GDM1 (cell line): ENCODE measurements around the gene WIPI1.
"Not testable (repeated sequence)": the region's sequence is repeated elsewhere in the genome, so short reads cannot be mapped to it uniquely, and the experiment has no call there.

Source experiments
- DNase-seq: peaks from one replicate; lab custom pipeline; 2025; lab: John Stamatoyannopoulos, UW

Gene WIPI1, protein sequence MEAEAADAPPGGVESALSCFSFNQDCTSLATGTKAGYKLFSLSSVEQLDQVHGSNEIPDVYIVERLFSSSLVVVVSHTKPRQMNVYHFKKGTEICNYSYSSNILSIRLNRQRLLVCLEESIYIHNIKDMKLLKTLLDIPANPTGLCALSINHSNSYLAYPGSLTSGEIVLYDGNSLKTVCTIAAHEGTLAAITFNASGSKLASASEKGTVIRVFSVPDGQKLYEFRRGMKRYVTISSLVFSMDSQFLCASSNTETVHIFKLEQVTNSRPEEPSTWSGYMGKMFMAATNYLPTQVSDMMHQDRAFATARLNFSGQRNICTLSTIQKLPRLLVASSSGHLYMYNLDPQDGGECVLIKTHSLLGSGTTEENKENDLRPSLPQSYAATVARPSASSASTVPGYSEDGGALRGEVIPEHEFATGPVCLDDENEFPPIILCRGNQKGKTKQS

DNA sequence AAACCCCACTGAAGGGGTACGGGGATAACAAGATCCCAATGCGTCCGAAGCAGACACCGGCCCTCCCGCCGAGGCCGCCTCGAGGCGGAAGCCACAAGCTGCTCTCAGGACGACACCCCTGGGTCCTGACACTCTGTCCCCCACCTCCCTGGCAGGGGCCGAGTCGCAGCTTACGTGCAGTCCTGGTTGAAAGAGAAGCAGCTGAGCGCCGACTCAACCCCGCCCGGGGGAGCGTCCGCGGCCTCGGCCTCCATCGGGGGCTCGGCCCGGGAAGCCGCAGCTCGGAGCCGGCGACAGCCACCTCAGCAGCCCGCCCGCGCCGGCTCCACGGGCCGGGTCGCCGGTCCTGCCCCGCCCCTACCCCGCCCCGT, at the start of gene WIPI1:
WIPI1 (minus strand) TSS at position 329 of the 371 bp plus-strand sequence; CDS start at position 254, 75 bp downstream.
- DNase-seq = no peak

DNA sequence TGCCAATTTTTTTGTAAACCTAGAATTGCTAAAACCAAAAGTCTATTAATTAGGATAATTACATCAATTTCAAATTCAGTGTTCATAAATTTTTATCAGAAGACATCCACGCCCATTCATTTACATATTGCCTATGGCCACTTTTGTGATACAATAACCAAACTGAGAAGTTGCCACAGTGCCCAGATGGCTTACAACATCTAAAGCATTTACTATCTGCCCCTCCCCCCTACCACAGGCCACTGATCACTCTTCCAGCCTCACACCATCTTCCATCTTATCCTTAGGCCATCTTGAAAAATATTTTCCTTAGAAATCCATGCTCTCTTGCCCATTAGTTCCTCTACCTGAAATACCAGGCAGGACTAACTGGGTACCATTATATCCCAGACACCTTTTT, 48.7 kb upstream of the WIPI1 start:
- no peak for DNase-seq

DNA sequence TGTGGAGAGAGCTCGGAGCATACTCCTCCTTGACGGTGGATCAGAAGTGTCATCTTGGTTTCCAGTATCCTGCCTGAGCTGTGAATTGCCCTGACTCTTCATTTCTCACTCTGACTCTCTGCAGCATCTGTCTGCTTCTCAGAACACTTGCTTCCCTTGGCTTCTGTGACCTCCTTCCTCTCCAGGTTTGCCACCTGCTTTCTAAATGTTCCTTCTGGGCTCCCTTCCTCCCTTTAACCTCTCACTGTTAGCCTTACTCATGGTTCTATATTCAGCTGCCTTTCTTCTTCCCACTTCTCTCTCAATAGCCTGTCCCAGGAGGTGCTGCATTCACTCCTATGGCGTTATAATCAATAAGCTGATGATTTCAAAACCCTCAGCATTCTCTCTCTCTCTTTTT, 43.8 kb upstream of the WIPI1 start:
- DNase-seq = no peak

DNA sequence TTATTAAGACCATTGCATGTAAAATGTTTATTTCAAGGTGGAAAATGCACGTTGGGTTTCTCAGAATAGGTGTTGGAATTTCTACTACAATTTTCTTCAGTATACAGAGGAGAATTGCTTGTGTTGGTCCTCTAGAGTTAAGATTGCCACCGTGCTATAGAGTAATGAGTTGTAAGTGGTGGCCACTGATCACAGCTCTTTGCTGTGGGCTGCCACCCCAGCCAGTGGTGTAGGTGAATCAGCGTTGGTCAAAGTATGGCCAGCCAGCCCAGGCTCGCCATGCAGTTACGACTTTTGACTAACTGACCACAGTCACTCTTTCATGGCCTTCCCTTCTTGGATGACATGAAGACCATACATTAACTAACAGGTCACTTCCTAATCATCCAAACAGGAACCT, 42.3 kb upstream of the WIPI1 start:
- DNase-seq = no peak

DNA sequence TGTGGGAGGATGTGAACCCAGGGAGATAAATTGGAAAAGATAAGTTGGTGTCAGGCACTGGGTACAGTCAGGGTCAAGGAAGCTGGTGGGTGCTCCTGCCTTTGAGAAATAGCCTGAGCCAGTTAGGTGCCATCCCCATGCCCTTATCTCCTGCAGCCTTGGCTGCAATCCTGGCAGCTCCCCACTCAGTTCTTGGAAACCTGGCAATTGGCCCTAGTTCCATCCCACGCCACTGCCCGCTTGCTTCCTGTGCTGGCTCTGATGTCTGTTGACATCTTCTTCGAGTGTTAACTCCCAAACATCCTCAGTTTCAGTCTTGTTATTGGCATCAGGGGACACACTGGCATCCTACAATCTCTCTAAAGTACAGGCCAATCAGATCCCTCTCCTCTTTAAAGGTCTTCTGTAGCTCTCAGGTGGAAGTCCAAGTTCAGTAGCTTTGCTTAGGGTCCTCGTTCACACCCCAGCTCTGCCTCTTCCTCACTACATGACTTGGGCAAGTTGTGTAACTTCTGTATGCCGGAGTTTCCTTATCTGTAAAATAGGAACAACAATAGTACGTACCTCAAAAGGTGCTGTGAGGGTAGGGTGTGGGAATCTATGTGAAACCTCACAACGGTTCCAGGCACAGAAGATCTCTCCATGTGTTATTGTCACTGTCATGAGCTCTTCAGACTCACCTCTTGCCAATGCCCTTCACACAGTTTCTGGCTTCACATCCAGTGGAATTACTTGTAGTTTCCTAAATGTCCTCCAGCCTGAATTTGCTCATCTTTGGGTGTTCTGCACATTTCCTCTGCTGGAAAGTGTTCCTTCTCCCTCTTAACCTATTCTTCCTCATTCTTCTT, 41.4 kb upstream of the WIPI1 start:
- no peak for DNase-seq

DNA sequence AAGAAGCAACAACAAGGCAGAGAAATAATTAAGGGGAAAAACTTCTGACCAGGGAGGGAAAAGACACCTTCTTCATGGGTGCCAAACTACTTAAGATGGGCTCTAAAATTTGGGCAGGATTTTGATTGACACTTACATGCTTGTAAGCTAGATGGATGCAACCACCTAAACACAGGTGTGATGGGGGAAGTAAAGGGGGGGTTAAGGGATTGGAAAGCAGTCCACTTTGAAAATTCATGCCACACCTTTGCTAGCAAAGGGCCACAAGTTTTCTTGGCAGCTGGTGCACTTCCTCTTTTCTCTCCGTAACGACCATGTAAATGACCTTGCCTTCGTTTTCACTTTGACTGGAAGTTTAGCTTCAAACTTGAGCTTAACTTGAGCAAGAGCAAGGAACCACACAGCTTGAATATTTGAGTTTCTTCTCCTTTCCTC, 40.6 kb upstream of the WIPI1 start:
- peak; percentile 58 for DNase-seq

DNA sequence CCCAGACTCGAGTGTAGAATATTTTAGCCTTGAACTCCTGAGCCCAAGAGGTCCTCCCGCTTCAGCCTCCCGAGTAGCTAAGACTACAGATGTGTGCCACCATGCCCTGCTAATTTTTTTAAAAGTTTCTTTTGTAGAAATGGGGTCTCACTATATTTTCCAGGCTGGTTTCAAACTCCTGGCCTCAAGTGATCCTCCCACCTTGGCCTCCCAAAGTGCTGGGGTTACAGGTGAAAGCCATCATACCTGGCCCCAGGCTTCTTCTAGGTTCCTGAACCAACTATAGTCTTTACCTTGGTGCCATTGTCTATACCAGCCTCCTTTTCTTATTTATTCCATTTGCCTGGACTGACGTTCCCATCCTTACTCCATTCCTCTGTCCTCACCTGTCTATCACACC, 37.8 kb upstream of the WIPI1 start:
- DNase-seq = no peak

DNA sequence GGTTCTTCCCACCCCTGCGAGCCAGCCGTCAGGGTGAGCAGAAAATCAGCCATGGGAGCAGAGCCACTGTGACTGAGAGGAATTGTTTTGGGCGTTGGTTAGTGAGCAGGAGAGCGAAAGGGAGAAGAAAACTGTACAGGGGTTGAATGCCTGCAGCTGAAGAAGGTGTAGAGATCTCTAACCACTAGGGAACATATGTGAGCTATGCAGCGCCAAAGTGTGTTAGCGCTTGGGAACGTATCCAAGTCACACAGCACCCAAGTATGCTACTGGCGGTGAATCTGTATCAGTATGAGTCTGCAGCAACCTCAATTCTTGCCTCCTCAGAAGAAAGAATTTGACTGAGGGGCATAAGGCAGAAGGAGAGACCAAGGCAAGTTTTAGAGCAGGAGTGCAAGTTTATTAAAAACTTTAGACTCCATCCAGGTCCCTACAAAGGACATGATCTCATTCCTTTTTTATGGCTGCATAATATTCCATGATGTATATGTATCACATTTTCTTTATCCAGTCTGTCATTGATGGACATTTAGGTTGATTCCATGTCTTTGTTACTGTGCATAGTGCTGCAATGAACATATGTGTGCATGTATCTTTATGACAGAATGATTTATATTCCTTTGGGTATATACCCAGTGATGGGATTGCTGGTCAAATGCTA, 35.2 kb upstream of the WIPI1 start:
- DNase-seq = not testable (repeated sequence)

DNA sequence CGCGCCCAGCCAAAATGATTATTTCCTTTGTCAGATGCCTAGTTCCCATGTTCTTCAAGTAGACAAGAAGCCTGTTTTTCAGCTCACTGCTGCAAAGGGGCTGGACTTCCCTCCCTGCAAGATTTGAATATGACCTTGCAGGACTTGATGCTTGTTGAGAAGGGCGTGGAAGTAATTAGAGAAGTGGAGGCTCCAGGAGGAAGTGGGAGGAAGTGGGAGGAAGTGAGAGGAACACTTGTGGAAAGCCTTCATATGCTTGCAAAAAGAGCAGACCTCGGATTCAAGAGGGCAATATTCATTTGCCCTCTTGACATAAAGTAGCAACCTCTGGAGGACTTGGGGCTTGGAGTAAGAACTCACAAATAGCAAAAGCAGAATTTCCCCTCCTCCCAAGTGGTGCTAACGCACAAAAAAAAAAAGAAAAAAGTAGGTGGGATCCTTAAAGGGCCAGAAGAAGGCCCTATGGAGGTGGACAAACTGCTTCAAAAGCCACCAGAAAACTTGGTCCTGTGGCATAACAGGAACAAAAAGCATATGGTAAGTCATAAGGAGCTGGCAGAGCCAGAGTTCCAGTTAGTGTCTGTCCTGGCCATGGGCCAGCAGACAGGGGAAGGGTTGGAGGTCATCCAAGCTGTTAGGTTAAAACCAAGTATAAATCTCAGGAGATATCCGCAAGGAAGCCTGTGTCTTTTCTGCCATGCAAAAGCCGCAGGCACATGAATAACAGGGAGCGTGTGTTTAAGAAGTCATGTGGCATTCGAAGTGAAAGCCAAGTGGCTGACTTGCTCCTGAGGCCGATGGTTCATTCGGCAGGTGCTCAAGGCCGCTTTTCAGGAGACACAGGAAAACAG, 34.3 kb upstream of the WIPI1 start:
- DNase-seq = peak; percentile 64

DNA sequence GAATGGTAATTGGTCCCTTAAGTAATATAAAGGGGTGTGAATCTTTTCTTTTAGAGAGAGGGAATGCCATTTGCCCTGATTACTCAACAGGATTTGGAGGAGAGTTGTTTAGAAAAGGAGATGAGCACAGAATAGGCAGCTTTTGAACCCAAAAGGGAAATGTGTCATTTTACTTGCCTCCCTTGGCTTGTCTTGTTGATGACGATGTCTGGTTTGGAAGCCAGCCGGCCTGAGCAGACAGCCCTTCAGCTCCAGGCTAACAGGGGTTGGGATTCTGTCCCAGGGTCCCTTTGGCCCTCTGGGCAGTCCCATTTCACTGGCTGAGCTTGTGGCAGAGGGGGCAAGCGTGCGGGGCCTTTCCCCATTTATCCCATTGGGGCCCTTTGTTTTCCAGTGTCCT, 32.6 kb upstream of the WIPI1 start:
- no peak for DNase-seq

DNA sequence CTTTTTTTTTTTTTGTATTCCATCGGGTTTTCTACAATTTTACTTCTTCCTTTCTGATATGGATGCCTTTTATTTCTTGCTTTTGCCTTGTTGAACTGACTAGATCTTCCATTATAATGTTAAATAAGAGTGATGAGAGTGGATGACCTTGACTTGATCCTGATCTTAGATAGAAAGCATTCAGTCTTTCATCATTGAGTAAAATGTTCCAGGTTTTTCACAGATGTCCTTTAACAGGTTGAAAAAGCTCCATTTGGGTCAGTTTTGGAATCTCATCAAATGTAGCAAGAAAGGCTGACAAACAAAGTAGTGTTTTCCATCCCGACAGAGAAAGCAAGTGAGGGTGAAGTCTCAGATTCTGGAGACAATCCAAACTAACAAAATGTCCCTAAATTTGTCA, 27.2 kb upstream of the WIPI1 start:
- DNase-seq = no peak

DNA sequence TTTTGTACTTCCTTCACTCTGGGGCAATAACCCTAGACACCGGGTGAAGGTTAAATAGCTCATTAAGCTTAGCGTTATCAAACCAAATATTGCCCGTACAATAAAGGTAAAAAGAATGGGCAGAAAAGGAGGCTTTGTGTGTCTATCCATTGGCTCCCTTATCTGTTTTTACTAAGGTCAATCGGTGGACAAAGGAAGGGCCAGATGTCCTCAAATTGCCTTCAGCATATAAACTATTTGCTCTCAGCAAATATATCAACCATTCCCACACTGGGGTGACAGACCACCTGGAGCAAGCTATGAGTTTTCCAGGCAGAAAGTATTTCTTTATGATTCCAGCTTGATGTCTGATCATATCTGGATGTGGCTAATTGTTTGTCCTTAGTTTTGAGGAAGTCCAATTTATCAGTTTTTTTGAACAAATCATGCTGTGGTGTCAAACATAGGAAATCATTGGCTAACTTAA, 25.3 kb upstream of the WIPI1 start:
- DNase-seq = no peak

DNA sequence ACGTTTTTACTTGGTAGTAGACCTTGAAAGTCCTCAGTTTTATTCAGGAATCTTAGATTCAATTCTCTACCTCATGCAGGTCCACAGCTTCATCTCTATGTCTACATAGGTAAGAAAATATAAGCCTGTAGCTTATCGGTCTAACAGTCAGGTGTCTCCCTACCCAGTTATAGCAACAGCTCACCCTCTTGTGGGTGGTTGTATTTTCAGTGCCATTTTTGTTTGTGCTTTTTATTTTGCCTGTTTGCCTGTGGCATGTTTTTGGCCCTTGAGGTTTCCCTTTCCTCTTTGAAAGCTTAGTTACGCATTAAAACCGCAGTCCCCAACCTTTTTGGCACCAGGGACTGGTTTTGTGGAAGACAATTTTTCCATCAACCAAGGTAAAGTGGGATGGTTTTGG, 23.6 kb upstream of the WIPI1 start:
- no peak for DNase-seq

DNA sequence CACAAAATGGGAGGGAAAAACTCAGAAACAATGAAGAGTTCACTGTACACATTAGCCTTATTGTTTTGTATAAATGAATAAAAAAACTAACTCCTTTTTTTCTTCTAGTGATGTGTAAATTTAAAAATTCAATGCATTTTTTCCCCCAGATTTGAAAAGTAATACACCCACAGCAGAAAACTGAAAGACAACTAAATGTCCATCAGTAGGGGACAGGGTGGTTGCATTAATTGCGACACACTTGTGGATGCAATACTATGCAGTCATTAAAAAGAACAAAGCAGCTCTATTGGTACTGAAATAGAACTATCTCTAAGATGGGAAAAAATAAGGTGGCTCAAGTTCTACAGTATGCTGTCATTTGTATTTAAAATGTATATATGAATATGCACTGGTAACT, 13.7 kb upstream of the WIPI1 start:
- no peak for DNase-seq

DNA sequence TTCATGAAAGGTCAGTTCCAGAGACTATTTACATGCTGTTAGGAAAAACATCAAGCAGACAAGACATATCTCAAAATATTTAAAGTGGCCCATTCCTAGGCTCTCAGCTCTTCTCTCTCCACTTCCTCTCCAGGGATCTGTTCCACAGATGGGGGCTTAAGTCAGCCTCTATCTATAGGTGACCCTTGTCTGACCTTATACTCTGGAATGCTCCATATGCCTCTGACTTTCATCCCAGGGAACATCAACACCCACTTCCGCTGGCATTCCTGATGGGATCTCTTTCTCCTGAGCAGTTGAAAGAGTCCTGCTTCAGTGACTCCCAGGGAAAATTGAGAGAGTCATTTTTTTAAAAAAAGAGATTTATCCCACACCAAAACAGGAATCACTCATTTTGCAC, 11.5 kb upstream of the WIPI1 start:
- DNase-seq = no peak

DNA sequence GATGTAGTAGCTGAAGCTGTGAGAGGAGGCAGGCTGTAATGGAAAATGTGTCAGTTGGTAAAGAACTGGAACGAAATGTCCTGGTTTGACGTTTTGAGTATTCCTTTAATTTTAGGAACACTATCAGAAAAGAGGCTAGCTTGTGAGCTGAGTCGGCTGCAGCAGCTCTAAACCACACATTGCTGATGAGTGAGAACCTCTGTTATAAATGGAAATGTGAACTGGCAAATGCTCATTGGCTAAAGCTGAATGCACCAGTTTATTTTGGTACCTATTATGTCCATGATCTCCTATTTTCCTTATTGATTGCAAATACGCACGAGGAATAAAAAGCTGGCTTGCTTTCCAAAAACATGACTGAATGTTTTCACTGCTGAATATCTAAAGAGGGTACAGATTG, 11.0 kb upstream of the WIPI1 start:
- no peak for DNase-seq

DNA sequence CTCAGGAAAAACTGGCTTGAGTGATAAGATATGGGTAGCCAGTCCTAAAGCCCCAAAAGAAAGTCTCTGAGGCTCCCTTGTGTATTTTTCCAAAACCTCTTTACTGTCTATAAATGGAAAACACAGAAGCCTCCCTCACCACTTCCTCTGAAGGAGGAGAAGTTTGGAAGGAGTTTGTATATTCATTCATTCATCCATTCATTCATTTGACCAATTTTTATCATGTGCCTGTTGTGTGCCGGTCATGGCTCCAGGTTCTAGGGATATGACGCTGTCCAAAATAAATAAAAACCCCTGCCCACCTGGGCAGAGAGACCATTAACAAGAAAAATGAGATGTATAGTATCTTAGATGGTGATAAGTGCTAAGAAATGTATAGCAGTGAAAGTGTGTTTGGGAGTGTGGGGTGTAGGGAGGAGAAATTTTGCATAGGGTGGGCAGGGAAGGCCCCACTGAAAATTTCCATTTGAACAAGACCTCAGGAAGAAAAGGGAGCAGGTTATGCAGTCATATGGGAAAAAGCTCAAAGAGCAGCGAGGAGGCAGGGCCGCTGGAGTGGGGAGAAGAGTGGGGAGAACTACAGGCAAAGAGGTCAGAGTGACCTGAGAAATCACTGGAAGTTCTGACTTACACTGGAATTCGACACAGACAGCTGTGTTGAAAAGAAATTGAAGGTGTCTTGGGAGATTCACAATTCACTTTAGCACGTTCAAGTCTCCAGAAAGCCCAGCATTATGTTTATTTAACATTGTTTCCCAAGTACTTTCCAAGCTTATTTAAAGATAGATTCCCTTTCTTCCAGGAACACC, 6.1 kb upstream of the WIPI1 start:
- no peak for DNase-seq

DNA sequence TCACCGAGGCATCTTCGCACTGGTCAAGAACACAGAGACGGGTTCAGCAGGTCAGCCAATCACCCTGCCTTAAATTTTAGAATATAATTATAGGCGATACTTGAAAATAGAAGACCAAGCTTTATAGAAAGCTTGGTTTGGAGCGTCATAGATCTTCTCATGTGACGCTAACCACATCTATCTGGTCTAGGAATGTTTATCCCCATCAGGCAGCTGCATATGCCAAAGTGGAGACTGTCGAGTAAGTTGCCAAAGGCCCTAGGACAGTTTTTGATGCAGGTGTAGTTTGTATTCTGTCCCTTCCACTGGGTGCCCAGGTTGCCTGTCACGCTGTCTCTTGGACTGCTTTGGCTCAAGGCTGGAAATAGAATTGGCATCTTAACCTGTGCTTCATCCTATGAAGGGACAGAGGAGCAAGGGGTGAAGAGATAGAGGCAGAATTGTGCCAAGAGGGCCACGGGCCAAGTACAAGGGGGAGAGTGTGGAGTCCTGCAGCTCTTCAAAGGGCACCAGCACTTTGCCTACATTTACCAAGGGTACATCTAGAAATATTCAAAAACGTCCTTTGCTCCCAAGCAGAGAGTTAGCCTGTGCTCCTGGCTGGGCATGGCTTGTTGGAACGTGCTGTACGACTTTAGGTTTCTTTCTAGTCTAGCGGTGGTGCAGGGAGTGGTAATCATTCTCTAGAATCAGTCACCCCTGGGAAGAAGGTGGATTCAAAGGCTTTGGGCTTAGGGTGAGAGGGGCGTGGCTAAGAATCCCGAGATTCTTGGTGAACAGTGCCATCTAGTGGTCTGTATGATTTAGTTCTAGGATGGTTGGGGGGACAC, 5.3 kb upstream of the WIPI1 start:
- DNase-seq = peak; percentile 74

DNA sequence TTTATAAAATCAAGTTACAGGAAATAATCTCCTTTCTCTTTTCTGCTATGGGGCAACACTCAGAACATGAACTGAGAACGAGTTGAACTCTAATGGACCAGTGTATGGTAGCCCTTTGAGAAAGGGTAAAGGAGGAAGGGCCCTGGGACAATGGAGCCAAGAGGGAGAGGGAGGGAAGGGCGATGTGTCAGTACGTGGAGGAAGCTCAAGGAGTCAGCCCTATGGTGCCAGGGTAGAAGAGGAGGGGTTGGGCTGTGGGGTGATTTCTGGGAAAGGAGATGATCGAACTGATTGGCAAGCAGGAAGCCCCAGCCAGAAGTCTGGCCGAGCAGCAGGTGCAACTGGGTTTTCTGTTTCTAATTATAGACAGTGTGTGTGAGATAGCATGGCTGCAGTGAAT, 4.3 kb upstream of the WIPI1 start:
- DNase-seq = no peak

DNA sequence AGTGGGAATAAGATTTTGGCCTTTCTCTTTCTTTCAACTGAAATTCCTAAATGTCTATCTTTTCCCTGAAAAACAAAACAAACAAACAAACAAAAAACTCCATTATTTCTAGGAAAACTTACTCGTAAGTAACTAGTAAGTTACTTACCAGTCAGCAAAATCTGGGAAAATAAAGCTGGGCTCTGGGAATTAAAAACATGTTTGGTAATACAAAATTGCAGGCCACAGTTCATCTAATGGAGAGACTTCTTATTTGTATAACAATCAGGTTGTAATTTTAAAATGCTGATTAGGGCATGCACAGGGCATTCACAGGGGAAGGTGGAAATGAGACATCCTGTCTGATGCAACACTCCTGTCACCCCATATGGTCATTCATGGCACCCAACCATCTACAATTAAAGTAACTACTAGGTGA, 3.8 kb upstream of the WIPI1 start:
- no peak for DNase-seq
